SK-N-DZ (cell line): Measurements from ENCODE around the gene ZRANB2.

ENCODE experiments used
- DNase-seq: peaks from one replicate; pipeline ENCODE4 v3.0.0-alpha.2; 2015; ENCODE audit warnings: low spot score

The ZRANB2 gene

DNA sequence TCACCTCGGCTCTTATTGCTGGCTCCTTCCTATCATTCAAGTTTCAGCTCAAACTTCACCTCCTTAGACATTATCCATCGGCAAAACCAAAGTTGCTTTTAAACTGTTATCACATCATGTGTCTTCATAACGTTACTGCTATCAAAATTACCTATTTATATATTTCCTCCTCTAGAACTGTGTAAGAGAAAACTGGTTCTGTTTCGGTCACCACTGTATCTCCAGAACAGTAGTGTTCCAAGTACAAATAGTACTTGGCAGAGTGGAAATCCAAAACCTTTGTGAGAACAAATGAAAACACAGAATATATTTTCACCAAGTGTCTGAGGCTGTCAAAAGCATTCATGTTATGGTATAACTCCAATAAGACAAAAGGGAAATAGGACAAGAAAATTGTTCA is 9.1 kb downstream of the ZRANB2 start:
- no peak for DNase-seq

DNA sequence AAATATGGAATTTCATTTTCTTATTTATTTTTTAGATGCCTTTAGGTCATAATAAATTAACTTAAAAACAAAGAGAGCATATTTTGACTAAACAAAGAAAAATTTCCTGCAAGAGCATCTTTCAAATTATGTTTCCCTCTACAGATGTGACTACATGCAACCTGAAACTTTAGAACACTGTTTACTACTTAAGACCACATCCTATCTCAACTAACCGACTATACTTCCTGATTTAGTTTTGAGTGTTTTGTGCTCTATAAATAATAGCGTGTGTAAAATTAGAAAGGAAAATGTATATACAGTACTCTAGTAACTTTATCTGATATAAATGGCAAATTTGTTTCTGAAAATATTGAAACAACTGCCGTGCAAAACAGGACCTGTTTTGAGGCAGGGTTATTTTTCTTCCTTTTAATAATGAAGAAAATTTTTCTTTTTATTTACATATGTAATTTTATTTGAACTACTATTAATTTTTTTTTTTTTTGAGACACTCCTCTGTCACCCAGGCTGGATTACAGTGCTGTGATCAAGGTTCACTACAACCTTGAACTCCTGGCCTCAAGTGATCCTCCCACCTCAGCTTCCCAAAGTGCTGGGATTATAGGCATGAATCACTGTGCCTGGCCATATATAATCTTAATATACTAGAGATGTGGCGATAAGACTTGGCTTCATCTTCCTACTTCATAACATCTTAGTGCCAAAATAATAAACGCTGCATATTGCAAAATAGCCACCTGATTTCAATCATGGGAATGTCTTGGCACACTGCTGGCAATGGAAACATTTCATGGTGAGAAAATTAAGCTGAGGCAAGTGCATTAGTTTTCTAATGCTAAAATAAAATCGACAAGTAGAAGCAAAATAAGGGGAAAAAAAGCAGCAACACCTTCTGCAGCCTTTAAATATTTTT is 12.3 kb downstream of the ZRANB2 start:
- DNase-seq, result no peak

DNA sequence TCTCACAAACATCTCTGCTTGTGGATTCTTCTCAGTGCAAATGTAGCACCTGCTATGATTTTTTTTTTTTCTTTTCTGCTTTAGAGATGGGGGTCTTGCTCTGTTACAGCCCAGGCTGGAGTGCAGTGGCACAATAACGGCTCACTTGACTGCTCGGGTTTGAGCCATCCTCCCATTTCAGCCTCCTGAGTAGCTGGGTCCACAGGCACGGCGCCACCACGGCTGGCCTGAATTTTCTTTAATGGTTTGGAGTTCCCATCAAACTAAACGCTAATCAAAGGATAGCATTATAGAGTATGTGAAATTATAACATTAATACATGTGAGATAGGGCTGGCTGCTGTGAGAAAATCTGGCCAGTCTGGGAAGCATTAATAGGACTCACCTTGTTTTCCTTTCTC is 26.0 kb downstream of the ZRANB2 start:
- no peak for DNase-seq

DNA sequence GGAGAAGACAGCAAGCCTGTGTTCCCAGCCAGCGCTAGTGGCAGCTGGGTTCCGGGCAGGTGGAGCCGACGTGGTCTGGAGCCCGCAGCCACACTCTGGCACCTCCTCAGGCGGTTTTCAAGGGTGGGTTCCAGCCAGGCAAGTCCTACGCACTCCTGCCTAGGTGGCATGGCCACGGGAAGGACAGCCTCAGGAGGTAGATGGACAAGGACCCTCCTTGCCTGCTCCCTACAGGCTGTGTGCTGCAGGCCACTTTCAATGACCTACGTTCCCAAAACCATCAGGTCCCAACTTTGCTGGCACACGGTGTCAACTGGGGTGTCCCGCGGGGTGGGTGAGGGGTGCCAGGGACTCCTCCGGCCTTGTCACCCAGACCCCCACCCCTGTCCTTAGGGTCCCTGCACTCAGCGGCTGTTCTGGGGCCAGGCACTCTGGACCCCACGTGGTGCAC is 26.5 kb downstream of the ZRANB2 start:
- DNase-seq, result no peak

DNA sequence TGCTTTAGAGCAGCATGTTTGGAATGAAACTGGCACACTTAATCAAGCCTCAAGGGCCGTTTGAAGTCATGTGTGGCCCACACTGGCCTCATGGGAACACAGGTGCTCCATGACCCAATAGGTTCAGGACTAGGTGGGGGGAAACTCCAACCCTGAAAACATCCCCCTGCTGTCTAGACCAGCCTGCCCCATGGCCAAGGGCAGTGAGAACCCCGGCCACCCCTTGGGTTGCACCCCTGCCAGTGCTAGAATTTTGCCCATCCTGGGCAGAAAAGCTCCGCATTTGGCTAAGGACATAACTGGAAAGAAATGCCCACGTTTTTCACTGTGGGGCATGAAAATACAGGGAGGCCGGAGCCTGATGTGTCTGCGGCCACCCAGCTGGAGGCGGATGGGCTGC is 27.1 kb downstream of the ZRANB2 start:
- no peak for DNase-seq

DNA sequence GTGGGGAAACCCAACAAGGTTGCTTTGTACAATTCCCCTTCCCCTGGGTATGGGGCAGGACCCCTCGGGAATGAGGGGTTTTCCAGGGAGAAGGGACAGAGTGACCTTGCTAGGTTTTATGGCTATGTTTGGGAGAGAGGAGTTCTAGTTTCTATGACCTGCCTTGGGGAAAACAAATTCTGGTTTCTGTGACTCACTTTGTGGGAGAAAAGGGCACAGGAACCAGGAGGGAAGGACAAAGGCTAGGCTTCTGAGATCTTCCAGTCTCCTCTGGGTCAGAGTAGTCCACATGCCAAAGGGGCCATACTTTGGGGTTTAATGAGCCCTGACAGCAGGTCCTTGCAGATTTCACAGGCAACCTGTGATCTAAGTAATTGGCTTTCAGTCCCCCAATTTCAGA is 27.7 kb downstream of the ZRANB2 start:
- DNase-seq, result no peak

DNA sequence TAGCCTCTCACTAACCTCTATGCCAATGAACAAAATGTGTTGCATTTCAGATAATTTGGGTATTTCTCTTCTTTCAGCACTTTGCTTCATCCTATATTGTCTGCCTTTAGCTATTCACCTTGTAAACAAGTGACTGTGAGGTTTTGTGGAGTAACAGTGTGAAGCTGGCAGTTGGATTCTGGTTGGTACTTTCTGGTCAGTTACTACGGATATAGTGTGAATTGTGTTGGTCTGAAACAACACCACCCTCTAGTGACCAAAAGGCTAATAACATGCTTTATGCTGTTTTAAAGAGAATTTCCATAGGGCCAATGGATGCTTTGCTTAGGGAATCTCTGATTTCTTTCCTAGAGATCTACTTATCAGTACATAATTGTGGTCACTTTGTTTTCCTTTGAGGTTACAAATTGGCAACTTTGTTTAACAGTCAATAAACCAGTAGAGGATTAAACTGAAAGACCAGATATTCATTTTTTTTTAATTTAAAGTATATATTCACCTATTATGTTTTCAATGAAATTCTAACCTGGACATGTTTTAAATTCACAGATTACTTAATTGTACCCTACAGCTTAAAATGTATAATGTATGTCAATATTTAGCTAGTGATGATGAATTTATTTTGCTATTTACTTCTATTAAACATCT is 30.8 kb downstream of the ZRANB2 start:
- DNase-seq, result peak; percentile 73

DNA sequence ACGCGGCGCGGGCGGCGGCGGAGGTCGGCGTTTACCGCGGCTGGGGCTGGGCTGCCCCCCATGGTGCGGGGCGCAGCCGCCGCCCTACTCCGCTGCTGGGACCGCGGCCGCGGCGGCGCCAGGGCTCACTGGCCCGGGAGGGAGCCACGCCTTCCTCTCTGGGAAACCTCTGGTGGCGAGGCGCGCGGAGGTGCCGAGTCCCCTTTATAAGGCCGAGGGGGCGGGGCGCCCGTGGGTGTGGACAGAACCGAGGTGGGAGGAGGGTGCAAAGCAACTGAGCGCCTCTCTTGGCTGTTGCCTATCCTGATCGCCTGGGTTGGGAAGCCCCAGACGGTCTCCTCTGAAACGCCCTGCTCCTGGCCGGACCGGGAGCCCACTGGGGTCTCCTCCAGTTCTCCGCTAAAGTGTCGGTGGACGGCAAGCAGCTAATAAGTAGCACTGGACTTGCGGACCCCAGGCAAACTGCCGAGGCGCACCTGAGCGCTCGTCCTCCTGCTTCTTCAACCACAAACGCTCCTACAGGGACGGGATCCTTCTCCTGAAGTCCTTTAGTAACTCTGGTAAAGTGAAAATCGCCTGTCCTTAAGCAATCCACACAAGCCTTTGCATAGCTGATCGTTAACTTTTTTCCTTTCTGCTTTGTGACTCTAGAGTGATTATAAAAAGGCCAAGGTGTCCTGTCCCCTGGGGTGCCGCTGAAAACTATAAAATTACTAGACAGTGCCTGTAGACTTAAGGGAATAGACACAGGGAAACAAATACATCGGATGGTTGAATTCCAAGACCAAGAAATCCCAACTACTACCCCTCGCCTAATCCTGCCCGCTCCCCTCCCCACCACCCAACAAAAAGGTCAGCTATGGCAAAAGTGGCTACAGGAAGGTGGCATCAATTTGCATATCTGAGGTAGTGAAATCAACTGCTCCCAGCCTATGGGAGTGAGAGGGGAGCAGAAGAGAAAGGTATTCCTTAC is 32.9 kb downstream of the ZRANB2 start, which contains the start of gene PTGER3:
Gene PTGER3 (minus strand): TSS at position 182 of the 973 bp plus-strand sequence. CDS start 239 bp downstream, outside the sequence.
- peak; percentile 50 for DNase-seq

DNA sequence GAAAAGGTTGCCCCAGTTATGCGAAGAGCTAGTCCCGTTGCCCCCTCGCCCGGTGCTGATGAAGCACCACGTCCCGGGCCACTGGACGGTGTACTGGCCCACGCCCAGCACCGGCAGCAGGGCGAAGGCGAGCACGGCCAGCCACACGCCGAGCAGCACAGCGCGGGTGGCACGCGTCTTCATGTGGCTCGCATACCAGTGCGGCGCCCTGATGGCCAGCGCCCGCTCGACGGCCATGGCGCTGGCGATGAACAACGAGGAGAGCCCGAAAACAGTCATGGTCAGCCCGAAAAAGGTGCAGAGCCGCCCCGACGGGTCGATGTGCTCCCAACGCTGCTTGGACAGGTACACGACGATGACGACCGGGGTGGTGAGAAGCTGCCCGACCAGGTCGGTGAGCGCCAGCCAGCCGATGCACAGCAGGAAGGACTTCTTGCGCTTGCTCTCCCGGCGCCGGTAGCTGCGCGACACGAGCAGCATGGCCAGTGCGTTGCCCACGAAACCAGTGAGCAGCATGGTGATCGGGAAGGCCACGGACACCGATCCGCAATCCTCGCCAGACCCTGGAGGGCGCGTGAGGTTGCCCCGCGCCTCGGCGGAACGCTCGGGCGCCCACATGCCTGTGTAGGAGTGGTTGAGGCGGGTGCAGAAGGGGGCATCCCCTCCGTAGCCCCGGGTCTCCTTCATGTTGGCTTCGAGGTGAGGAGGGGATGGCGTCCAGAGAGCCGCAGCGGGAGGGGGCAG is 33.8 kb downstream of the ZRANB2 start:
- peak; percentile 28 for DNase-seq

DNA sequence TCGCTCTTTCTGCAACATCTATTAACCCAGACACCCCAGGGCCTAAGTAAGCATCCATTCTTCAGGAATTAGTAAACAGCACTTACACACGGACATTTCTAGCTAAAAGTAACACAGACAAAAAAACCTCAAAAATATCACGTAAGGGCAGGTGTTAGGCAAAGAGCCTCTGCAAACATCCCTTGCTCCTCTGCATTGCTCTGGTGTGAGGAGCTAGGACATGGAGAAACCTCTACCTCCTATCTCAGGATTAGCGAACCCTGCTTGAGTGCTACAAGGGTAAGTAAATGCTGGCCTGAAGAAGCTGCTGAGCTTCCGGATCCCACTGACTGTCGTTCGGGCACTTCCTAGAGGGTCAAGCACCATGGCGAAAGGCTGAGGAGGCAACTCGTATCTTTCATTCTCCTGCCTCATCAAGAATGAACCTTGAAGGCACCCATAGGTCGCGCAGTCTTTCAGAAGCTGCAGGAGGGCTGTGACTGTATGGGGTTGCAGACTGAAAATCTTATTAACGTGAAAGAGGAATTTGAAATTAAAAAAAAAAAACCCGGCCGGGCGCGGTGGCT is 35.3 kb downstream of the ZRANB2 start:
- DNase-seq, result no peak

DNA sequence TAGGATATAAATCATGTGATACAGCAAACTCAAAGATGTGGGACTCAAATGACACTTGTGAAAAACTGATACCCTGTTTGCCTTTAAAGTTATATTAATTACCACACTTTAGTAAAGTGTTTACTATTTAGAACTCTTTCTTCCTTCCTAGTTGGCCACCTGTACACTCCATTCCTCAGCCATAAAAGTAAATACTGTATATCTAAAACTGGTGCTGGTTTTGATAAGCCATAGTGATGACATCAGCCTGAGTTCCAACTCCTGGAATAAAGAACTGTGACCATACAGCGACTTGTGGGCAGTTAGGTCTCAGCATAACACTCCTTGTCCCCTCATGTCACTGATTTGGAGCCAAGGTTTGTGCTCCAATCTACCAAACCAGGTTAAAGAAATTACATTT is 36.0 kb downstream of the ZRANB2 start:
- no peak for DNase-seq

DNA sequence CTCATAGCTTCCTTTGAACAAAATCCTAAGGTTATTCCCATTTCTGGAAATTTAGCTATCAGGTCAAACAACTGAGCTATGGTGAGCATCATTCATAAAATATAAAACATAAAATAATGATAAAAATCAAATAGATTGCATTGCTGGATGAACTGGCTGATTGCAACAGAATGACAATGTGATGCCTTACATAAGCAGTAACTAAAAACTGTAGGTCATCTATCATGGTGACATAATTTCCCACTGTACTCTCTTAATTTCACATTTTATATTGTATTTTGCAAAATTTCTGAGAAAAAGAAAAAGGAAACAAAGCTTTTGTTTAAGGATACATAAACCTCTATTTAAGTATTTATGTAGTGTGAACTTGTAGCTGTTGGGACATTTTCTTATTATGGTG is 37.8 kb downstream of the ZRANB2 start:
- DNase-seq, result no peak

DNA sequence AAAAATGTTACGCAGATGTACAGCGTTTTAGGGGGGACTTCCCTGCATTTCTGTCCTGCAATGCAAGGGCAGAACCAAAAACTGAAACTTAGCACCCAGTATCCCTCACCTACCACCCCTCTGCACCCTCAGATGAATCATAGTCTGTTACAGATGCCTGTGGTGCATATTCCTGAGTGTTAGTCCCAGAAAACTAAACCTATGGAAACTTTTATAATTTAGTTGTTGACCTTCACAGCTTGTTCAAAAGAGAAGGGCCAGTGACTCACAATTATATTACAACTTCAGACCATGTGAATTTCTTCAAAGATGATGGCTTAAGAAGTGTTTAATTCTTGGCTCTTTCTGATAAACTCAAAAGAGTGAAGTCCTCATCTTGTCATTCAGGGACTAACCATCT is 39.0 kb downstream of the ZRANB2 start:
- DNase-seq, result no peak

DNA sequence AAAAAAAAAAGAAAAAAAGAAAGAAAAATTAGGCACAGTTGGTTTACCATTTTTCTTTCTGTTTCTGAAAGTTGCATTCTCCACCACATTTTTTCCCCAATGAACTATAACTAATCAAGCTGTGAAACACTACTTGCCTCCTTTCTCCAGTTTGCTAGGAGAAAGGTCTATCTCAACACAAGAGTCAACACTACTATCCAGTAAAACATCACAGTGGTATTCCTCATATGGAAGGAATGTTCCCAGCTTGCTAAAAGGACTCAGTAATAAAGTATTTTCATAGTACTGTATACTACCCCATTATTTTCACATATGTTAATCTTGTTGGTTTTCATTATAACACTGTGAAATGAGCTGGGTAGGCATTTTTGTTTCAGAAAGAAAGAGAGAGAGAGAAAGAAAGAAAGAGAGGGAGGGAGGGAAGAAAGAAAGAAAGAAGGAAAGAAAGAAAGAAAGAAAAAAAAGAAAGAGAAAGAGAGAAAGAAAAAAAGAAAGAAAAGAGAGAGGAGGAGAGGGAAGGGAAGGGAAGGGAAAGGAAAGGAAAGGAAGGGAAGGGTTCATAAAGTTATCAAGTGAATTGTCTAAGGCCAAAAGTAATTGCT is 41.1 kb downstream of the ZRANB2 start:
- DNase-seq, result no peak

DNA sequence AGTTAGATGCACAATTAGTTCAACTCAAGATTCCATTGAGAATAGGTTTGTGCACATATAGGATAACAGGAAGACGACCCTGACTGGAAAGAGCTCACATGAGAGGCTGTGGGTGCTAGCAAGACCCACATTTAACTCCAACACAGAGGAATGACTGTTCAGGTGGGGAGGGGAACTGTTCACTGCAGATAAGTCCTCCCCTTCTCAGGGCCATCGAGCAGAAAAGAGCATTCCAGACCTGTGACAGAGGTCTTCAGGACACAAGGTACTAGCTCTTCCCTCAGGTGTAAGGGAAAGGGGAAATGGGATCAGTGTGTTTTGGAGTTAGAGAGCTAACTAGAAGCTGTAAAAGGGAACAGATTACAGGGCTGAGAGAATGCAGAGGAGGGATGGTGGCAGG is 41.9 kb downstream of the ZRANB2 start:
- DNase-seq, result no peak

DNA sequence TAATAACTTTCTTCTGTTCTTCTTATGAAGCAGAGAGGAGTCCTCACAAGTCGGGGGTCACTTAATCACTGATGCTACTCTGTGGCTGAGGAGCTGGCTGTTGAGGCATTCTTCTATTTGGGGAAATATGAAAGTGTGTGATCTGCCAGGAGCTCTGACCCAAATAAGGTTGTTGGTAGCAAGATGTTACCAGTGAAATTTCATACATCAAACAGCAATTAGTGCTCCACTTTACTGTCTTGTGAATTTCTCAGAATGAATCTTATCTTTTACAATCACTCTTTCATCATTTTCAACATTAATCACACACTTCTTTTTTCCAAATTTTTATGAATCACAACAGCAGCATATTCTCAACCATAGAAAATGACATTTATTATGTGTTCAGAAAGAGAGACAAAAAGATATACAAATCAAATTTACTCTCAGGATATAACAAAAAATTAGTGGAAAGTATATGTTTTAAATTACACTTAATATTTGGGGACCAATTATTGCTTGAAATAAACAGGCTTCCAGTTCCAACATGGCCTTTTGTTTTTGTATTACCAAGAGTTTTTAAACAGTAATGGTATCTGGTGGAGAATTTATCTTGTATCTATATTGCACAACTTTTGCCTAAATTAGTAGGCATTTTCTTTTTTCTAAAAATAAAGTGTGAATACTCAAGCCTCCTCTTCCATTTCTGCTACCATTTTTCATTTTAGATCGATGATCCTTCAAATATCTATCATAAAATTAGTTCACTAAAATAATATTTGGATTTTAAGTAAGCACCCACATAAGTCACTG is 42.8 kb downstream of the ZRANB2 start:
- no peak for DNase-seq

DNA sequence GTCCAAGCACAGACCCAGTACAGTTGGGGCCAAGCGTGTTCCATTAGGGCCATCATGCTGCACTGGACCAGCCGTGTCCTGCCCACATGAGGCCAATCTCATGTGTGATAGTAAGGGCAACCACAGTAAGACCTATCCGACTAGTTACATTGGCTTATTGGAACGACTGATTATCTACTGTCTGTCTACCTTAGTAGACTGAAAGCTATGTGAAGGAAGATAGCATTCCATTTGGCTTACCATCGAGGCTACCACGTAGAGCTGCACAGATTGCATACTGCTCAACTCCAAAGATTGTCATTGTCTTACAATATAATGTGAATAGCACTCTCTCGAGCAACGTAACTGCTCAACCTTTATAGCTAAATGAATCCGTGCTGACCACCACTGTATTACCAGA is 43.8 kb downstream of the ZRANB2 start:
- no peak for DNase-seq

DNA sequence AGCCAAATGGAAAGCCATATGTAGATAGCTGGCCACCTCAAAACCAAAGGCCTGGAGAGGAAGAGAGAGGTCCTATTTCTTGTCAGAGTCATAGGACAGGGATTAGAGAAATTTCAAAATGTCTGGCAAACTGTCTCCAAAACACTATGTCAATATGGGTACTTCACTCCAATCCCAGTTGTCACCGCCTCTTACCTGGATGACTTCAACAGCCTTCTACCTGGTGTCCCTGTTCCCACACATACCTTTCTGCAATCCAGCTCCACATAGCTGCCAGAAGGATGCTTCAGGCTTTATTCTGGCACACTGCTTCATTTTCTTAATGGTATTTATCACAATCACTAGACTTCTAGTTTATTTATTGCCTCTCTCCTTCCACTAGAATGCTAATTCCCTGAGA is 47.7 kb downstream of the ZRANB2 start:
- no peak for DNase-seq

DNA sequence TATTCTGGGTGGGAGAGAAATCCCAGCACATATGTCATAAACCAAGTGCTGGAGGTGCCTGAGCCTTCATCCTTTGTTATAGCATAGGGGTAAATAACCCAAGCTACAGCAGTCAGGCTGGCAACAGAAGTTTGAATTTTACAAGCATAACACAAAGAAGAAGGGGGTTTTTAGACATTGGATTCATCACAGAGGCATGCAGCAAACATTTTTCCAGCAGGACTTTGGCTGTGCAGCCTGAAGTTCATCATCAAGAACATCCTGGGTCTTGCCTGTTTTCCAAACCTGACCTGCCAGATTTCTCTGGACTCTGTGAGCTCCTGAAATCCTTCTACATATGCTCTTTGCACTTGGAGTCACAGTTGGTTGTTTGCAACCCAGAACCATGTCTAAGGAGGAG is 49.4 kb downstream of the ZRANB2 start:
- DNase-seq, result no peak
